ENCODE data around the gene GREB1. TPM values are rescaled to one million over a fixed set of nuclear protein-coding genes. Genes with fewer than 3 reads are reported as not detected.

Gene GREB1
- 3.8 TPM for total RNA-seq

GRCh38 chr2:11533278-11534070 lies at the start of gene GREB1:
GREB1 (plus strand) TSS chr2:11534045; CDS start chr2:11556615, 22,570 bp downstream.

GRCh38 chr2:11669454-11670291 lies 135.8 kb downstream of the GREB1 start, which contains the start of gene NTSR2:
NTSR2 (minus strand) TSS chr2:11670195; CDS start chr2:11670129, 66 bp downstream.

Small RNA genes lying within 50 kb of the gene (small RNA-seq; reads per million reads assigned to genes)
- gene MIR4429 (ENCODE audit: low replicate concordance) (not detected), gene RN7SL674P (ENCODE audit: low replicate concordance) (0.09 reads per million), gene RNA5SP84 (ENCODE audit: low replicate concordance) (not detected), gene RNU2-13P (ENCODE audit: low replicate concordance) (5.3 reads per million, percentile 87 among the genes with 10 or more reads in this experiment)

Other genes starting within 250 kb of the GREB1 start
- gene ROCK2, start 189.4 kb upstream of the GREB1 start, total RNA-seq: 91.4 TPM
- gene E2F6, start 67.9 kb upstream of the GREB1 start, total RNA-seq: 13.5 TPM
- not detected for gene NTSR2, start 136.2 kb downstream of the GREB1 start, total RNA-seq
- gene LPIN1, start 212.6 kb downstream of the GREB1 start, total RNA-seq: 50.1 TPM